Measurements from ENCODE around the gene EGFLAM. TPM values are rescaled to one million over a fixed set of nuclear protein-coding genes. Genes with fewer than 3 reads are reported as not detected.

The EGFLAM gene
- total and polyA plus RNA-seq, 9 of the 15 experiments (the other 6 are each of a cell fraction or from before 2014, with no cell fraction given): 0.09 to 2.5 (median 1.0) TPM

- no peaks in the 10 kb centered on the region for H3K9me1 ChIP-seq (ENCODE audit: control insufficient read depth, insufficient read depth, low read length)
- no peak overlapping the region for H3K4me3 ChIP-seq
- H3K27me3 ChIP-seq (ENCODE audit: control insufficient read depth in 2 of 2, insufficient read depth in 2 of 2, low read length in 2 of 2): peaks cover 21 to 34% of the 10 kb centered on the region in 2 experiments
- WGBS (ENCODE audit: insufficient coverage, low coverage, missing lambda C conversion rate): 2% methylated on average over 6 of the region's 6 CpGs
- ATAC-seq: no peak
- no peaks in the 10 kb centered on the region for H3K79me2 ChIP-seq (ENCODE audit: control insufficient read depth, insufficient read depth, low read length)
- no peaks in the 10 kb centered on the region for H3K36me3 ChIP-seq (ENCODE audit: control insufficient read depth, insufficient read depth, low read length)
- no peaks in the 10 kb centered on the region for H3K9me3 ChIP-seq (replicated peaks; ENCODE audit: control insufficient read depth, insufficient read depth, low read depth, low read length)
- no peak overlapping the region for H3K27ac ChIP-seq (ENCODE audit: extremely low read depth, low read depth, low read length)
- in situ Hi-C loops (cut with MboI) (no loop called here), intact Hi-C loops (cut with micrococcal nuclease) (no loop called here)
- H4K20me1 ChIP-seq (replicated peaks; ENCODE audit: control insufficient read depth, insufficient read depth, low read length): peaks cover 5% of the 10 kb centered on the region; the same call in 1 of the 2 replicates
- no peak overlapping the region for H3K4me2 ChIP-seq (ENCODE audit: insufficient read depth, low read length)
- POLR2A ChIA-PET: interaction anchor here (0.7 to 1.1 kb wide), 4 partner anchors 8 to 439 kb away, joined by 3 read pairs; no protein-coding TSS in a partner anchor
- no peak for DNase-seq (ENCODE audit: extremely low read depth in 1 of 4, low spot score in 3 of 4)
- CTCF ChIA-PET (ENCODE audit: low intra/inter-chr PET ratio): no interaction called here
- BruUV-seq (replicated peaks): no TSS peak
- no peak overlapping the region for H2AFZ ChIP-seq (ENCODE audit: low read depth, low read length)
- H3K4me1 ChIP-seq (replicated peaks in 1 of 2; ENCODE audit: control insufficient read depth in 2 of 2, insufficient read depth in 2 of 2, low read length in 2 of 2): no peaks in the 10 kb centered on the region
- FAIRE-seq: no peak
- no peak overlapping the region for H3K9ac ChIP-seq (ENCODE audit: insufficient read depth in 1 of 2, low read depth in 2 of 2, low read length in 2 of 2)
- no peak for TF ChIP-seq E2F4 (CRISPR knock-in tag; IDR thresholded peaks at IDR 0.05; ENCODE audit: low read depth)
- no peak for TF ChIP-seq TSHZ1 (CRISPR knock-in tag; IDR thresholded peaks at IDR 0.05)
- no peak for TF ChIP-seq GATAD2B (IDR thresholded peaks at IDR 0.05; ENCODE audit: borderline replicate concordance)
- TF ChIP-seq NEUROD1 (IDR thresholded peaks at IDR 0.05; ENCODE audit: borderline replicate concordance, low read depth, low read length, partially characterized antibody): no peak
- TF ChIP-seq HCFC1 (IDR thresholded peaks at IDR 0.05; ENCODE audit: low read depth, low read length): no peak
- TF ChIP-seq SMAD1 (IDR thresholded peaks at IDR 0.05; ENCODE audit: low read depth, low read length, partially characterized antibody): no peak
- no peak for TF ChIP-seq ZNF212 (CRISPR knock-in tag; IDR thresholded peaks at IDR 0.05)
- no peak for TF ChIP-seq ZNF280B (CRISPR knock-in tag; IDR thresholded peaks at IDR 0.05)
- no peak for TF ChIP-seq CBX2 (IDR thresholded peaks at IDR 0.05; ENCODE audit: insufficient read depth, low read length, poor library complexity, severe bottlenecking)
- TF ChIP-seq MXI1 (IDR thresholded peaks at IDR 0.05; ENCODE audit: low read depth, low read length): no peak
- TF ChIP-seq TBL1XR1 (IDR thresholded peaks at IDR 0.05; ENCODE audit: low read length in 2 of 2): no peak
- no peak for TF ChIP-seq ZNF778 (CRISPR knock-in tag; IDR thresholded peaks at IDR 0.05)
- TF ChIP-seq TRIM28 (IDR thresholded peaks at IDR 0.05): no peak
- no peak for TF ChIP-seq ZNF512 (tag; IDR thresholded peaks at IDR 0.05)
These were observed 175.0 kb downstream of the EGFLAM start for GRCh38 chr5:38433160-38433861.

All from K562 (cell line).